SU-DHL-6 (cell line): Measurements from ENCODE around the gene ATP8A2.

Experiments
- H2AFZ ChIP-seq: fragments of 200-600 bp; sonication (generic); 2 replicates; pipeline ENCODE4 v1.6.1; 2014; ENCODE audit warnings: low read depth, mild to moderate bottlenecking, moderate library complexity, mixed read lengths, antibody characterized with exemption, low read length; ENCODE audit not compliant: severe bottlenecking
- H3F3A ChIP-seq: fragments of 200-600 bp; shearing (Covaris generic); 2 replicates; pipeline ENCODE4 v1.6.0; 2016; ENCODE audit warnings: antibody characterized with exemption, mild to moderate bottlenecking; ENCODE audit not compliant: insufficient read depth
- H3K27ac ChIP-seq: fragments of 200-600 bp; sonication (generic); 2 replicates; pipeline ENCODE4 v1.5.1; 2016; ENCODE audit warnings: low read depth, mild to moderate bottlenecking, low read length, moderate library complexity, mixed read lengths
- H3K27me3 ChIP-seq: fragments of 200-600 bp; sonication (generic), shearing (Covaris generic); 2 replicates; pipeline ENCODE4 v1.6.0; 2014; ENCODE audit warnings: mild to moderate bottlenecking, low read length
- H3K36me3 ChIP-seq: fragments of 200-600 bp; sonication (generic); 2 replicates; pipeline ENCODE4 v1.6.1; 2014; ENCODE audit warnings: mild to moderate bottlenecking, low read length, mixed read lengths
- H3K4me2 ChIP-seq: fragments of 300-600, 200-600 bp; shearing (Covaris generic), sonication (generic); 2 replicates; pipeline ENCODE4 v1.6.0; 2014; ENCODE audit warnings: low read length, low read depth, mild to moderate bottlenecking; ENCODE audit not compliant: poor library complexity, severe bottlenecking
- H3K4me3 ChIP-seq: fragments of 200-600 bp; sonication (generic); 2 replicates; pipeline ENCODE4 v1.5.1; 2014; ENCODE audit warnings: antibody characterized with exemption, low read length, mild to moderate bottlenecking, mixed read lengths; ENCODE audit not compliant: insufficient read depth, poor library complexity, severe bottlenecking
- H3K79me2 ChIP-seq: fragments of 200-600 bp; sonication (generic); 2 replicates; pipeline ENCODE4 v1.6.1; 2014; ENCODE audit warnings: mild to moderate bottlenecking, low read length, moderate library complexity; ENCODE audit not compliant: insufficient read depth
- H3K9ac ChIP-seq: fragments of 200-600 bp; sonication (generic); 2 replicates; pipeline ENCODE4 v1.7.0; 2014; ENCODE audit warnings: mild to moderate bottlenecking, low read length
- H3K9me2 ChIP-seq: fragments of 200-600 bp; sonication (generic); replicated peaks from 2 replicates; pipeline ENCODE4 v1.6.1; 2014; ENCODE audit warnings: low read length; ENCODE audit not compliant: insufficient read depth
- H3K9me3 ChIP-seq: fragments of 200-600 bp; sonication (generic); 2 replicates; pipeline ENCODE4 v1.6.1; 2014; ENCODE audit warnings: low read length, mixed read lengths; ENCODE audit not compliant: insufficient read depth
- H4K20me1 ChIP-seq: fragments of 200-600 bp; sonication (generic); 2 replicates; pipeline ENCODE4 v1.6.1; 2014; ENCODE audit warnings: low read depth, mild to moderate bottlenecking, antibody characterized with exemption, low read length, moderate library complexity, mixed read lengths
- EZH2phosphoT487 ChIP-seq: fragments of 200-600 bp; sonication (generic), shearing (Covaris generic); conservative IDR thresholded peaks from 2 replicates; pipeline ENCODE4 v1.6.1; 2018; ENCODE audit warnings: mild to moderate bottlenecking, antibody characterized with exemption, low read length, moderate library complexity, mixed read lengths
- TF ChIP-seq, protein P1 (sequence below): fragments of 200-600 bp; sonication (generic); IDR thresholded peaks from one replicate; pipeline ENCODE4 v1.5.1; 2017; ENCODE audit warnings: antibody characterized with exemption, mild to moderate bottlenecking, low read length, moderate library complexity; ENCODE audit not compliant: insufficient read depth, poor library complexity, severe bottlenecking

ATP8A2 gene

DNA sequence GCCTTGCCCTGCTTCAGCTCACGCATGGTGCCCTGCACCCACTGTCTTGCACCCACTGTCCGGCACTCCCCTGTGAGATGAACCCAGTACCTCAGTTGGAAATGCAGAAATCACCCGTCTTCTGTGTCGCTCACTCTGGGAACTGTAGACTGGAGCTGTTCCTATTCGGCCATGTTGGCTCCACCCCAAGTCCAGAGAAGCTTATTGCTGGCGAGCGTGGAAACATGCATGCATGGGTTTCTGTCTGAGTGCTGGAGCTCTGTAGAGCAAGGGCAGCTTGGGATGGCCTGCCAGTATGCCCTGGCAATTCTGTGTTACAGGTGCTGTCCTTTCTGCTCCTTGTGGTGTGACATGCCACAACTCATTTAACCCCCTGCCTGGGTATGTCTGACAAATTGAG, 527.2 kb downstream of the ATP8A2 start:
- TF ChIP-seq, protein P1, sequence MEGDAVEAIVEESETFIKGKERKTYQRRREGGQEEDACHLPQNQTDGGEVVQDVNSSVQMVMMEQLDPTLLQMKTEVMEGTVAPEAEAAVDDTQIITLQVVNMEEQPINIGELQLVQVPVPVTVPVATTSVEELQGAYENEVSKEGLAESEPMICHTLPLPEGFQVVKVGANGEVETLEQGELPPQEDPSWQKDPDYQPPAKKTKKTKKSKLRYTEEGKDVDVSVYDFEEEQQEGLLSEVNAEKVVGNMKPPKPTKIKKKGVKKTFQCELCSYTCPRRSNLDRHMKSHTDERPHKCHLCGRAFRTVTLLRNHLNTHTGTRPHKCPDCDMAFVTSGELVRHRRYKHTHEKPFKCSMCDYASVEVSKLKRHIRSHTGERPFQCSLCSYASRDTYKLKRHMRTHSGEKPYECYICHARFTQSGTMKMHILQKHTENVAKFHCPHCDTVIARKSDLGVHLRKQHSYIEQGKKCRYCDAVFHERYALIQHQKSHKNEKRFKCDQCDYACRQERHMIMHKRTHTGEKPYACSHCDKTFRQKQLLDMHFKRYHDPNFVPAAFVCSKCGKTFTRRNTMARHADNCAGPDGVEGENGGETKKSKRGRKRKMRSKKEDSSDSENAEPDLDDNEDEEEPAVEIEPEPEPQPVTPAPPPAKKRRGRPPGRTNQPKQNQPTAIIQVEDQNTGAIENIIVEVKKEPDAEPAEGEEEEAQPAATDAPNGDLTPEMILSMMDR, result no peak
- no peak for TF ChIP-seq EZH2phosphoT487
- H3K9me2 ChIP-seq, result no peaks in the 10 kb centered on the region
- no peak overlapping the region for H2AFZ ChIP-seq
- H3K27ac ChIP-seq, result no peak overlapping the region
- no peaks in the 10 kb centered on the region for H3K79me2 ChIP-seq
- no peak overlapping the region for H3K9ac ChIP-seq
- H4K20me1 ChIP-seq, result no peaks in the 10 kb centered on the region
- H3K4me3 ChIP-seq, result no peak overlapping the region
- H3K9me3 ChIP-seq, result no peaks in the 10 kb centered on the region
- H3K4me2 ChIP-seq, result no peak overlapping the region
- no peaks in the 10 kb centered on the region for H3F3A ChIP-seq
- no peaks in the 10 kb centered on the region for H3K36me3 ChIP-seq
- H3K27me3 ChIP-seq, result no peaks in the 10 kb centered on the region

DNA sequence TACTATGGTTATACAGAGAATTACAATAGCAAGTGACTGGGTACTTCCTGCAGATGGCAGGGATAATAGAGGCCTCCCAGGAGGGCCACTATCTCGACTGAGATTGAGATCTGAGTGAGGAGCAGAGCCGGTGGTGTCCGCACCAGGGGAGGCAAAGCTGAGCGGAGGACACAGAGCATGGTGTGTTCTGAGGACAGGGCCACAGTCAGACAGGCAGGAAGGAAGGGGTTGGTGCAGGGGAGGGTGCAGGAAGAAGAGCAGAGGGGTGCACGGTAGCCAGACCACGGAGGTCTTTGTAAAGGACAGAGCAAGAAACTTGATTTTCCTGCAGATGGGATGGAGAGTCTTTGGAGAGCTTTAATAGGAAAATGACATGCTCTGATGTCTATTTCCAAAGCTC, 527.7 kb downstream of the ATP8A2 start:
- no peaks in the 10 kb centered on the region for H3K9me3 ChIP-seq
- no peaks in the 10 kb centered on the region for H3K9me2 ChIP-seq
- H3K27me3 ChIP-seq, result no peaks in the 10 kb centered on the region
- no peak overlapping the region for H2AFZ ChIP-seq
- no peaks in the 10 kb centered on the region for H4K20me1 ChIP-seq
- no peak overlapping the region for H3K4me3 ChIP-seq
- no peak overlapping the region for H3K9ac ChIP-seq
- no peaks in the 10 kb centered on the region for H3K79me2 ChIP-seq
- H3K27ac ChIP-seq, result no peak overlapping the region
- H3K36me3 ChIP-seq, result no peaks in the 10 kb centered on the region
- H3F3A ChIP-seq, result no peaks in the 10 kb centered on the region
- TF ChIP-seq, protein P1, result no peak
- TF ChIP-seq EZH2phosphoT487, result no peak
- H3K4me2 ChIP-seq, result no peak overlapping the region

DNA sequence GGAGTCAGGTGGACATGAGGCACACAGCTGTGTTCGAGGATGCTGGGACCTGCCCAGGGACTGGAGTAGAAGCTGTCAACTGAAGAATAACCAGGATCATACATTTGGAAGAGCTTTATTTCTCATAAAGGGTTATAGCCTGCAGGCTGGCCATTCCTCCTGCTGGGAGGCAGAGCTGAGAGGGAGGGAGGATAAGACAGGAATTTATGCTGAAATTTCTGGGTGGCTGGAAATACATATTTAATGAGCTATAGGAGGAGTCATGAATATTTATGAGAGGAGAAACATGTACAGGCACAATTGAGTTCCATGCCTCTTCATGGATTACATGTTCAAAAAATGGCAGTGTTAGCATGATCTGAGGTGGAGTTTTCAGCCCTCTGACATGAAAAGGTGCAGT, 528.2 kb downstream of the ATP8A2 start:
- Histone ChIP-seq H2AFZ (no peak overlapping the region), H3K79me2 (no peaks in the 10 kb centered on the region), H3K9ac (no peak overlapping the region), H3K4me2 (no peak overlapping the region), H3K27me3 (no peaks in the 10 kb centered on the region), H4K20me1 (no peaks in the 10 kb centered on the region), H3K9me2 (no peaks in the 10 kb centered on the region), H3F3A (no peaks in the 10 kb centered on the region), H3K9me3 (no peaks in the 10 kb centered on the region), H3K27ac (no peak overlapping the region), H3K4me3 (no peak overlapping the region), H3K36me3 (no peaks in the 10 kb centered on the region)
- TF ChIP-seq, protein P1, result no peak
- TF ChIP-seq EZH2phosphoT487, result no peak
